LNCaP clone FGC (cell line): Measurements from ENCODE around the gene AREL1.

Experiments used
- DNase-seq: peaks from one replicate; pipeline ENCODE4 v3.0.0-alpha.2; 2011; ENCODE audit warnings: low read depth
- H3K4me3 ChIP-seq: 2 replicates; pipeline ENCODE4 v1.5.1; 2011; ENCODE audit warnings: mild to moderate bottlenecking, low read depth, low read length, control low read depth
- TF ChIP-seq, protein P1 (sequence below): IDR thresholded peaks from 2 replicates; pipeline ENCODE4 v1.5.1; 2012; ENCODE audit warnings: mild to moderate bottlenecking; ENCODE audit not compliant: control insufficient read depth, insufficient read depth; ENCODE audit errors: extremely low read depth

The AREL1 gene

DNA sequence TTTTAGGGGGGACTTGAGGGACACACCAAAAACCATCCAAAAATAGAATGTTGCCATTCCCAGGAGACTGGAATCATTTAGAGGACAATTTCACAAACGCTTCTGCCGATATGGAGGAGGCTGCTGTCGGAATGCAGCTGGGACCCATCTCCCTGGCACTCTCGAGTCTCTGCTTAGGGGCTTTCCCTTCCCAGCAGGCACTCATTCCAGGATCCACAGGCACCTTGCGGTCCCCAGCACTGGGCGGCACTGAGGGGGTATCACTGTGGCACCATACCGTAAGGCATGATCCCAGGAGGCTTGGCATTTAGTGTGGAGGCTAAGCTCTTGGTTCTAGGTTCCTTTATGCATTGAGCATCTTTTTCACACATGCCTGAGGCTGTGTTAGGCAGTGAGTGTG, 64.3 kb downstream of the AREL1 start:
- TF ChIP-seq, protein P1, sequence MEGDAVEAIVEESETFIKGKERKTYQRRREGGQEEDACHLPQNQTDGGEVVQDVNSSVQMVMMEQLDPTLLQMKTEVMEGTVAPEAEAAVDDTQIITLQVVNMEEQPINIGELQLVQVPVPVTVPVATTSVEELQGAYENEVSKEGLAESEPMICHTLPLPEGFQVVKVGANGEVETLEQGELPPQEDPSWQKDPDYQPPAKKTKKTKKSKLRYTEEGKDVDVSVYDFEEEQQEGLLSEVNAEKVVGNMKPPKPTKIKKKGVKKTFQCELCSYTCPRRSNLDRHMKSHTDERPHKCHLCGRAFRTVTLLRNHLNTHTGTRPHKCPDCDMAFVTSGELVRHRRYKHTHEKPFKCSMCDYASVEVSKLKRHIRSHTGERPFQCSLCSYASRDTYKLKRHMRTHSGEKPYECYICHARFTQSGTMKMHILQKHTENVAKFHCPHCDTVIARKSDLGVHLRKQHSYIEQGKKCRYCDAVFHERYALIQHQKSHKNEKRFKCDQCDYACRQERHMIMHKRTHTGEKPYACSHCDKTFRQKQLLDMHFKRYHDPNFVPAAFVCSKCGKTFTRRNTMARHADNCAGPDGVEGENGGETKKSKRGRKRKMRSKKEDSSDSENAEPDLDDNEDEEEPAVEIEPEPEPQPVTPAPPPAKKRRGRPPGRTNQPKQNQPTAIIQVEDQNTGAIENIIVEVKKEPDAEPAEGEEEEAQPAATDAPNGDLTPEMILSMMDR = no peak
- DNase-seq = no peak
- H3K4me3 ChIP-seq = no peak overlapping the region

DNA sequence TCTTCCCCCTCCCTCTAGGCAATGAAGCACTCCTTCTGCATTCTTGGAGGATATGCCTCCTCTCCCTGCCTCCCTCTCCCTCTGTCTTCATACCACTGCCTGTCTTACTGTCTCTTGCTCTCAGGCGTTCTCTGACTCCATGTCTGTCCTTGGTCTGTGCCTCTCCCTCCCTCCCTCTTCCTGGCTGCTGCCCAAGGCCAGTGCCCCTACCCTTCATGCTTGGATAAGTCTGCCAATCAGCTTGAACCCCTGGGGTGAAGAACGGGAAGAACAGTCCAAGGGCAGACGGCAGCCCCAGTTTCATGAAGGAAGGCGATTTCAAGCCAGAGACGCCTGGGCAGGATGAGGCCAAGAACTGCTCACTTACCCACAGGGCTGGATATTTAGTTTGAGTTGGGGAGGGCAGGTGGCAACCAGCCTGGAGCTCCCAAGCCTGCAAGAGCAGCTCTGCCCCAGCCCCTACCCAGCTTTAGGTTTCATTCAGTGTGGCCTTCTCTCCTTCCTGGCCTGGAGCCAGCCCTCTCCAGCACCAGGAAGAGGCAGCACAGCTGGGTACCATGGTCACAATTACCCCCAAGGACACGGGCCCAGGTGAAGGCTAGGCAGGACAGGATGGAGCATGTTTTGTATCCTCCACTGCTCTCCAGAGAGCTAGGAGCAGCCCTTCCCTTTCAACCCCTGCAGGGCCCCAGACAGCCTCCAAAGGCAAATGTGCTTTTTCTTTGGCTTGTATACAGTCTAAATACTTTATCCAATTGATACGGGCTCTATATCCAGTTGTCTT, 65.0 kb downstream of the AREL1 start:
- no peak overlapping the region for H3K4me3 ChIP-seq
- no peak for DNase-seq
- TF ChIP-seq, protein P1 = no peak

DNA sequence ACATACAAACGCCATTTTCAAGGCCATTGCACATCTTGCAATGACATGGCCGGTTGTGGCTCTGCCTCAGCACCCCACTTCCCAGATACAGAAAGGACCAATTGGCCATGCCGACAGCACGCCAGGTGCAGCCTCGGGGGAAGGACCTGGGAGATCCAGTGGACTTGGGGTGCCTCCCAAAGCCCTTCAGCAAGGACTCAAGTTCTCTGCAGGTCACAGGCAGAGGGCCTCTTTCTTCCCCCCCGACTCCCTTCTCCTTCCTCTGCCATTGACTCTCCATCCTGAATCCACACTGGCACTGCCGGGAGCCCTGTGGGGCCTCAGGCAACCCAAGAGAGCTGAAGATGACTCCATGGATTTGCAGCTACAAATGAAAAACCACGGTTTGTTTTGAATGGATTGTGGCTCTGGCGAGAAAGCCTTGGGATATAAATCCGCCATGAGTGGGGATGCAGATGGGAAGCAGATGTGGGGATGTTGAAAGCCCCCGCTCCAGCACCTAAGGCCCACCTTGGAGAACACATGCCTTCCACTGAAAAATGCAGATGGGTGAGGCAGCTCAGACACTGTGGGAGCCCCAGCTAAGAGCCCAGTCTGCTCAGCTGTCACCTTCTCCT, 65.7 kb downstream of the AREL1 start:
- DNase-seq = no peak
- TF ChIP-seq, protein P1 = no peak
- no peak overlapping the region for H3K4me3 ChIP-seq

DNA sequence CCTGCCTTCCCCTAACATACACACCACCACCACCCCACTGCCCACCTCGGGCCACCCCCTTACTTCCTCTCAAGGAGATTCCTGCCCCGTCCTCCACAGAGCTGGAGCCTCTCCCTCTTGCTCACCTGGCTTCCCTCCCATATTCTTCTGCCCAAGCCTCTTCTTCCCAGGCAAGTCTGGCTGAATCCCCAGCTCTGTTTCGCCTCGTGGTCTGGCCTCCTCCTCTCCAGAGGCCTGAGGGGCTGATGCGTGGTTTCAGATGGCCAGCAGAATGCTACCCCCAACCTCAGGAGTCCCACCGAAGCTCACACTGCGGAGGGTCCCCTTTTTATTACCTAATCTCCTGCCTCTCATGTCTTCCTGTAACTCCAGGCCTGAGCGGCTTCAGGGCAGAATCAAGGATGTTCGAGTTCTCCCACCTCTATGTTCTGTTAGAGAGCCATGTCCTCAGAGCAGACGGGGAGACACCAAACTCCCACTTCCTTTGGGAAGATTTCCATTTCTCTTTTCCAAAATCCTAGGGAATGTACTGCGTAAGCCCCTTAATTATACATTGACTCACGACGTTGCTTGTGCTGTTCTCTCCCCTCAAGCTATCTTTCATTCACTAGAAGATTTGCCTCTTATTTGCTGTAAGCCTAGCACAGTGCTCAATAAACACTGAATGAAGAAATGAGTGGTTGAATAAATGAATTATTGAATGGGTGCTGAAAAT, 67.0 kb downstream of the AREL1 start:
- DNase-seq = no peak
- no peak overlapping the region for H3K4me3 ChIP-seq
- TF ChIP-seq, protein P1 = no peak

DNA sequence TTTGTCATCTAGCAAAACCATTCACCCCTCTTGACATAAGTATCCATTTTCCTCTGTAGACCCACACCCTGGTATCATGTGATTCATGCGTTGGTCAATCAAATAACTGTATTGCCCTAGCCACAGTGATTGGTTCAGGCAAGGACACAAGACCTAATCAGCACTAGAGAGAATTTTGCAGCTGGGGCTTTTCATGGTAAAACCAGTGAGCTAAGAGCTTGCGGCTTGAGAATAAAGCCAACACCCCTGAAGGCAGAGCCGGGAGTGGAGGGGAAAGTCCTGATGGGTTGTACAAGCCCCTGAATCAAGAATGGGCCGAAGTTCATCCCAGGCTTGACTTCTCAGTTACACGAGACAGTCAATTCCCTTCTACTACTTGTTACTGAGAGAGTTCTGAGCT, 67.6 kb downstream of the AREL1 start:
- no peak overlapping the region for H3K4me3 ChIP-seq
- TF ChIP-seq, protein P1 = no peak
- DNase-seq = no peak

DNA sequence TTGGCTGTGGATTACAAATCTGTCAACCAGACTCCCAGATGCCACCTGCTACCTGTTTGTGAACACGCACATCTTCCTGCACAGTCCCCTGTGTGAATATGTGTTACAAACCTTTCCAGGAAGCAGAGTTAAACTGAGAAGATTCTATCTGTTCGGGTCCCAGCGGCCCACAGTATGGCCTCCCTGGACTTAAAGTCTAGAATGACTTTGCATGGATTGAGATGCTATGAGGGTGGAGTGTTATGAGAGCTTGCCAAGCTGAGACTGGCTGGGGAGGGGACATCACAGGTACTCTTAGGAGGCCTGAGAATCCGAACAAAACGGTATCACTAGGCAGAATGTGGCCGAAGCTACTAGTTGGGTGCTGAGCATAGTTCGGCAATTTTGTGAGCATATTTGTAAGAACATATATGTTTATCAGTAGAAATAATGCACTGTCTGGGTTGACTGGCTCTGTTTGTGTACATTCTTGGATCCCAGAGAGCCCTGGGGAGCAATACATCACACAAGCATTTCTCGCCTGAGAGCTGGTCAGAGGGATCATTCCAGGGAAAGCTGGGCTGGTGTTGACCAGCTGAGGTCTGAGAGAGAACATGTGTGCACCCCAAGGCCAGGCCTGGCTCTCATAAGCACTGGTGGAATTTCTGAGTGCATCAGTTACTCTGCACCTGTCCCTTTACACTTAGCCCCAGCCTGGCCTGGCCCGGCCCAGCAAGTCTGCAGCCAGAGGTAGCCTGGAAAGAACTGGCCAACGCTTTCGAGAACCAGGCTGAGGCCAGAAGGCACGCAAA, 71.1 kb downstream of the AREL1 start:
- no peak overlapping the region for H3K4me3 ChIP-seq
- TF ChIP-seq, protein P1 = no peak
- no peak for DNase-seq
